HG03469 (cell line): ENCODE results near the gene TERB1.
"Not testable (repeated sequence)": the region's sequence is repeated elsewhere in the genome, so short reads cannot be mapped to it uniquely, and the experiment has no call there.

Source experiments
- ATAC-seq: cut with Tn5 transposase; IDR thresholded peaks from one replicate; pipeline ENCODE4 v1.9.1; 2021; ENCODE audit warnings: mild to moderate bottlenecking, moderate library complexity, moderate number of reproducible peaks; ENCODE audit not compliant: unreplicated experiment

The TERB1 gene

GRCh38 chr16:66824006-66824405, 22.6 kb upstream of the TERB1 start:
- no peak for ATAC-seq

GRCh38 chr16:66814734-66815133, 13.3 kb upstream of the TERB1 start:
- no peak for ATAC-seq

- no peak for ATAC-seq
Measured at GRCh38 chr16:66811043-66811442, 9.7 kb upstream of the TERB1 start.

GRCh38 chr16:66810391-66810790, 9.0 kb upstream of the TERB1 start:
- ATAC-seq = no peak

GRCh38 chr16:66809765-66810164, 8.4 kb upstream of the TERB1 start:
- ATAC-seq = no peak

- no peak for ATAC-seq
Measured at GRCh38 chr16:66802159-66802558, 775 bp upstream of the TERB1 start.

- ATAC-seq = no peak
Measured at GRCh38 chr16:66800856-66801255, 528 bp downstream of the TERB1 start.

- ATAC-seq = no peak
Measured at GRCh38 chr16:66798161-66798560, 3.2 kb downstream of the TERB1 start.

GRCh38 chr16:66793984-66794383, 7.4 kb downstream of the TERB1 start:
- ATAC-seq = not testable (repeated sequence)

GRCh38 chr16:66790130-66790733, 11.2 kb downstream of the TERB1 start:
- ATAC-seq = no peak

- ATAC-seq = no peak
Measured at GRCh38 chr16:66787427-66787826, 14.0 kb downstream of the TERB1 start.

- no peak for ATAC-seq
Measured at GRCh38 chr16:66786551-66786950, 14.8 kb downstream of the TERB1 start.

GRCh38 chr16:66776457-66776856, 24.9 kb downstream of the TERB1 start:
- ATAC-seq = no peak

GRCh38 chr16:66774981-66775380, 26.4 kb downstream of the TERB1 start:
- ATAC-seq = no peak

GRCh38 chr16:66758086-66758485, 43.3 kb downstream of the TERB1 start:
- ATAC-seq = no peak

- no peak for ATAC-seq
Measured at GRCh38 chr16:66754819-66755218, 46.6 kb downstream of the TERB1 start.

GRCh38 chr16:66754211-66754610, 47.2 kb downstream of the TERB1 start:
- ATAC-seq = no peak

- ATAC-seq = no peak
Measured at GRCh38 chr16:66752958-66753357, 48.4 kb downstream of the TERB1 start.

GRCh38 chr16:66752379-66752778, 49.0 kb downstream of the TERB1 start:
- no peak for ATAC-seq

GRCh38 chr16:66751992-66752322, 49.4 kb downstream of the TERB1 start:
- no peak for ATAC-seq

- peak; percentile 73 for ATAC-seq
Measured at GRCh38 chr16:66751303-66751991, 49.9 kb downstream of the TERB1 start, which contains the start of gene DYNC1LI2. Gene DYNC1LI2 (minus strand): TSS chr16:66751609. CDS start chr16:66751591, 18 bp downstream.

GRCh38 chr16:66751053-66751302, 50.4 kb downstream of the TERB1 start:
- no peak for ATAC-seq
